Thyroid gland (tissue), 4 donors: ENCODE results near the gene IBTK. TPM values are rescaled to one million over a fixed set of nuclear protein-coding genes. Genes with fewer than 3 reads are reported as not detected.

Experiments
- DNase-seq, 2 donors: peaks; one replicate each; pipeline ENCODE4 v3.0.0-alpha.2; 2019
- H3K27ac ChIP-seq, 3 donors: fragments of 200-600 bp; sonication (generic); 1 replicate in 2 of 3; 2 replicates in 1 of 3; pipeline ENCODE4 v1.5.1; 2016 to 2019; ENCODE audit warnings: mild to moderate bottlenecking in 1 of 3, moderate library complexity in 1 of 3
- H3K27me3 ChIP-seq: fragments of 200-600 bp; sonication (generic); one replicate; pipeline ENCODE4 v1.5.1; 2019
- H3K36me3 ChIP-seq, 2 donors: fragments of 200-600 bp; sonication (generic); one replicate each; pipeline ENCODE4 v1.5.1; 2016 to 2019
- H3K4me1 ChIP-seq, 2 donors: fragments of 200-600 bp; sonication (generic); one replicate each; pipeline ENCODE4 v1.5.1; 2017 to 2019
- H3K4me3 ChIP-seq, 3 donors: fragments of 200-600 bp; sonication (generic); replicated peaks in 1 of 3; 1 replicate in 2 of 3; 2 replicates in 1 of 3; pipeline ENCODE4 v1.5.1; 2016; ENCODE audit warnings: mild to moderate bottlenecking in 1 of 3
- H3K9me3 ChIP-seq: fragments of 200-600 bp; sonication (generic); one replicate; pipeline ENCODE4 v1.5.1; 2017
- CTCF ChIP-seq, 6 experiments: fragments of 200-600 bp in 3 of 6; fragments of 450-650 bp in 3 of 6; sonication (generic) in 3 of 6; IDR thresholded peaks; one replicate each; pipeline ENCODE4 v1.5.1; 2016 to 2019; ENCODE audit warnings: antibody characterized with exemption in 6 of 6, mild to moderate bottlenecking in 2 of 6, inconsistent platforms in 1 of 6, moderate library complexity in 1 of 6
- POLR2A ChIP-seq, 2 donors: fragments of 450-650 bp; IDR thresholded peaks; one replicate each; pipeline ENCODE4 v1.6.1; 2017; ENCODE audit warnings: antibody characterized with exemption in 2 of 2, mild to moderate bottlenecking in 2 of 2, moderate library complexity in 1 of 2
- WGBS, 2 donors: methylation state at CpG; one replicate each; pipeline ENCODE4 v1.1.5; 2017; 5-methylcytosine and 5-hydroxymethylcytosine counted together
- intact Hi-C: fragments of 100-400 bp; cut with DNase I; formaldehyde crosslinking; loops from one replicate; pipeline ENCODE4 v1.15.1; 2023
- total RNA-seq, 4 donors: library from RNA; depleted of rRNA; stranded (reverse); fragments of >200 nt; gene quantifications; one replicate each; pipeline ENCODE4 v1.2.3, GENCODE V29; 2016

The IBTK gene
- total RNA-seq, 4 donors from 2014 or later, result 28.4 to 46.1 (median 38.3) TPM

- Histone ChIP-seq H3K9me3 (no peaks in the 10 kb centered on the region), H3K36me3 (peaks cover 11 to 16% of the 10 kb centered on the region in 2 donors), H3K4me1 (no peaks in the 10 kb centered on the region), H3K27ac (no peak overlapping the region), H3K27me3 (no peaks in the 10 kb centered on the region), H3K4me3 (no peak overlapping the region)
- TF ChIP-seq POLR2A (IDR thresholded peaks at IDR 0.05) (no peak), CTCF (IDR thresholded peaks at IDR 0.05) (no peak)
- 90 to 94% methylated on average over 4 of the region's 4 CpGs for WGBS, 2 donors
- no peak for DNase-seq
- intact Hi-C loops, result no loop called here
Measured at GRCh38 chr6:82179415-82179814, 68.1 kb downstream of the IBTK start.

GRCh38 chr6:82178759-82179112, 68.8 kb downstream of the IBTK start:
- 75 to 90% methylated on average over 1 of the region's 1 CpG for WGBS, 2 donors
- intact Hi-C loops, result no loop called here
- Histone ChIP-seq H3K27me3 (no peaks in the 10 kb centered on the region), H3K4me1 (no peaks in the 10 kb centered on the region), H3K27ac (no peak overlapping the region), H3K36me3 (peaks cover 11 to 15% of the 10 kb centered on the region in 2 donors), H3K9me3 (no peaks in the 10 kb centered on the region), H3K4me3 (no peak overlapping the region)
- no peak for TF ChIP-seq CTCF (IDR thresholded peaks at IDR 0.05)
- TF ChIP-seq POLR2A (IDR thresholded peaks at IDR 0.05), result no peak
- DNase-seq, result no peak

- Histone ChIP-seq H3K36me3 (peaks cover 12 to 13% of the 10 kb centered on the region in 2 donors), H3K27me3 (no peaks in the 10 kb centered on the region), H3K9me3 (no peaks in the 10 kb centered on the region), H3K4me3 (no peak overlapping the region), H3K4me1 (no peaks in the 10 kb centered on the region), H3K27ac (no peak overlapping the region)
- TF ChIP-seq POLR2A (IDR thresholded peaks at IDR 0.05) (no peak), CTCF (IDR thresholded peaks at IDR 0.05) (peak in 2 of 6 experiments; percentile 10 to 37)
- DNase-seq, result no peak
- intact Hi-C loops, result no loop called here
- 61 to 64% methylated on average over 2 of the region's 2 CpGs for WGBS, 2 donors
Measured at GRCh38 chr6:82178077-82178758, 69.3 kb downstream of the IBTK start.

GRCh38 chr6:82176616-82177015, 70.9 kb downstream of the IBTK start:
- H3K4me1 ChIP-seq, result no peaks in the 10 kb centered on the region
- no peak overlapping the region for H3K4me3 ChIP-seq
- TF ChIP-seq CTCF (IDR thresholded peaks at IDR 0.05) (no peak), POLR2A (IDR thresholded peaks at IDR 0.05) (no peak)
- H3K9me3 ChIP-seq, result no peaks in the 10 kb centered on the region
- intact Hi-C loops, result no loop called here
- DNase-seq, result no peak
- 70 to 75% methylated on average over 1 of the region's 1 CpG for WGBS, 2 donors
- H3K36me3 ChIP-seq, result peaks cover 21 to 24% of the 10 kb centered on the region in 2 donors
- no peak overlapping the region for H3K27ac ChIP-seq
- H3K27me3 ChIP-seq, result no peaks in the 10 kb centered on the region

GRCh38 chr6:82172594-82172993, 75.0 kb downstream of the IBTK start:
- intact Hi-C loops, result no loop called here
- H3K36me3 ChIP-seq, result peaks cover 18 to 28% of the 10 kb centered on the region in 2 donors
- TF ChIP-seq CTCF (IDR thresholded peaks at IDR 0.05) (no peak), POLR2A (IDR thresholded peaks at IDR 0.05) (no peak)
- H3K4me1 ChIP-seq, result no peaks in the 10 kb centered on the region
- 94 to 95% methylated on average over 5 of the region's 5 CpGs for WGBS, 2 donors
- no peak overlapping the region for H3K27ac ChIP-seq
- no peaks in the 10 kb centered on the region for H3K27me3 ChIP-seq
- no peak overlapping the region for H3K4me3 ChIP-seq
- no peaks in the 10 kb centered on the region for H3K9me3 ChIP-seq
- no peak for DNase-seq
